Choroid plexus epithelial cell (primary cell): ENCODE results near the gene EARS2.

Experiments used
- DNase-seq: peaks from one replicate; pipeline ENCODE4 v3.0.0-alpha.2; 2010; ENCODE audit warnings: low read depth
- H3K4me3 ChIP-seq: 2 replicates; pipeline ENCODE4 v1.5.1; 2011; ENCODE audit warnings: low read depth, mild to moderate bottlenecking, control low read depth, low read length, moderate library complexity
- TF ChIP-seq, protein P1 (sequence below): conservative IDR thresholded peaks from 2 replicates; pipeline ENCODE4 v1.5.1; 2011; ENCODE audit warnings: low read depth, mild to moderate bottlenecking, control low read depth, inconsistent platforms, low read length, moderate library complexity

EARS2 gene

GRCh38 chr16:23524886-23525285 lies 32.3 kb downstream of the EARS2 start:
- DNase-seq: no peak
- no peak overlapping the region for H3K4me3 ChIP-seq
- TF ChIP-seq, protein P1, sequence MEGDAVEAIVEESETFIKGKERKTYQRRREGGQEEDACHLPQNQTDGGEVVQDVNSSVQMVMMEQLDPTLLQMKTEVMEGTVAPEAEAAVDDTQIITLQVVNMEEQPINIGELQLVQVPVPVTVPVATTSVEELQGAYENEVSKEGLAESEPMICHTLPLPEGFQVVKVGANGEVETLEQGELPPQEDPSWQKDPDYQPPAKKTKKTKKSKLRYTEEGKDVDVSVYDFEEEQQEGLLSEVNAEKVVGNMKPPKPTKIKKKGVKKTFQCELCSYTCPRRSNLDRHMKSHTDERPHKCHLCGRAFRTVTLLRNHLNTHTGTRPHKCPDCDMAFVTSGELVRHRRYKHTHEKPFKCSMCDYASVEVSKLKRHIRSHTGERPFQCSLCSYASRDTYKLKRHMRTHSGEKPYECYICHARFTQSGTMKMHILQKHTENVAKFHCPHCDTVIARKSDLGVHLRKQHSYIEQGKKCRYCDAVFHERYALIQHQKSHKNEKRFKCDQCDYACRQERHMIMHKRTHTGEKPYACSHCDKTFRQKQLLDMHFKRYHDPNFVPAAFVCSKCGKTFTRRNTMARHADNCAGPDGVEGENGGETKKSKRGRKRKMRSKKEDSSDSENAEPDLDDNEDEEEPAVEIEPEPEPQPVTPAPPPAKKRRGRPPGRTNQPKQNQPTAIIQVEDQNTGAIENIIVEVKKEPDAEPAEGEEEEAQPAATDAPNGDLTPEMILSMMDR: no peak

DNA sequence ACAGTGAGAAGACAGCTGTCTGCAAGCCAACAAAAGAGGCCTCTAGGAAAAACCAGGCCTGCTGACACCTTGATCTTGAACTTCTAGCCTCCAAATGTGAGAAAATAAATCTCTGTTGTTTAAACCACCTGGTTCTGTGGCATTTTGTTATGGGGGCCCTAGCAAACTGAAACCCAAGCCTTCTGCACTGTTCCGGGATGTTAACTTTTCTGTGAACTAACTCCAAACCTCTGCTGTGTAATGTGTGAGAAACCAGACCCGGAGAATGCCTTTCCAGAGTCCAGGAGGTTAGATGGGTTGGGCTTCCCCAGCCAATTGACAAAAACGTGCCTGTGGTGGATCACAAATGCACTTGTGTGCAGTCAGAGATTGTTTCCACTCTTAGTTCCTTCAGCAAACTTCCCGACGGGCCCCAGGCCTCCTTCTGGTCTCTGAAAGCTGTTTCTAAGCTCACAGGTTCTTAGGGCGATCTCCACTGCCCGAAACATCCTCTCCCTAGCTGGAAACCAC lies 33.2 kb downstream of the EARS2 start:
- DNase-seq: no peak
- TF ChIP-seq, protein P1: no peak
- no peak overlapping the region for H3K4me3 ChIP-seq

GRCh38 chr16:23523321-23523720 lies 33.8 kb downstream of the EARS2 start:
- TF ChIP-seq, protein P1: no peak
- DNase-seq: no peak
- no peak overlapping the region for H3K4me3 ChIP-seq

DNA sequence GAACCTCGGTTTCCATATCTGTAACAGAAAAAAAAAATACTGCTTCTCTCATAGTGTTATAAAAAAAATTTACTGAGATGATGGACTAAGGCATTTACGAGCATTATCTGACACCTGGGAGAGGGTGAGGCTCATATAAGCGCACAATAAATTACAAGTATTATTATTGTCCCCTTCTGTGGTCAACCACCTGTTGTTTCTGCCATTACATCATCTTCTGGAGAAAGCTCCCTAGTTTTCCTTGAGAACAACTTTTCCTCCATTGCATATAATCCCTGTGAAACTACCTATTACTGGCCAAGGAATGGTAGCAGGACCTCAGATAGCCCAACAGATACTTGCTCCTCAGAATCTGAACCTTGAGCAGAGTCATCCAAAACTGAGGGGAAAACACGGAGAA lies 35.2 kb downstream of the EARS2 start:
- DNase-seq: no peak
- H3K4me3 ChIP-seq: no peak overlapping the region
- TF ChIP-seq, protein P1: no peak

- H3K4me3 ChIP-seq: no peak overlapping the region
- no peak for DNase-seq
- TF ChIP-seq, protein P1: no peak
Observed at GRCh38 chr16:23521037-23521743, 36.0 kb downstream of the EARS2 start.

- TF ChIP-seq, protein P1: no peak
Observed at GRCh38 chr16:23520500-23520899, 36.6 kb downstream of the EARS2 start.

GRCh38 chr16:23519282-23519681 lies 37.9 kb downstream of the EARS2 start:
- DNase-seq: no peak
- TF ChIP-seq, protein P1: no peak
- H3K4me3 ChIP-seq: no peak overlapping the region

More at GRCh38 chr16:23520500-23520899, 36.6 kb downstream of the EARS2 start:
- no peak overlapping the region for H3K4me3 ChIP-seq
- DNase-seq: no peak
